HepG2 (cell line): Measurements from ENCODE around the gene LRRC8D. TPM values are rescaled to one million over a fixed set of nuclear protein-coding genes. Genes with fewer than 3 reads are reported as not detected.

ENCODE experiments used
- EP300 ChIP-seq, 3 experiments: sonication (generic) in 1 of 3; formaldehyde crosslinking in 1 of 3; IDR thresholded peaks; 2 replicates each; pipeline versions ENCODE4 v1.5.1 to v1.6.1; 2011 to 2020; ENCODE audit warnings: low read depth in 2 of 3, low read length in 2 of 3, borderline replicate concordance in 1 of 3, improper control_type of control experiment in 1 of 3, mild to moderate bottlenecking in 1 of 3, missing genetic modification reagents in 1 of 3, moderate library complexity in 1 of 3
- HDAC2 ChIP-seq: sonication (generic); formaldehyde crosslinking; IDR thresholded peaks from 2 replicates; pipeline ENCODE4 v1.4.0; 2020; ENCODE audit warnings: missing genetic modification reagents
- MYNN ChIP-seq: sonication (generic); formaldehyde crosslinking; IDR thresholded peaks from 2 replicates; pipeline ENCODE4 v1.4.0; 2020; ENCODE audit warnings: mild to moderate bottlenecking, low read depth, missing genetic modification reagents
- NCOA5 ChIP-seq: sonication (generic); formaldehyde crosslinking; IDR thresholded peaks from 2 replicates; pipeline ENCODE4 v1.4.0; 2020; ENCODE audit warnings: missing genetic modification reagents
- PPARG ChIP-seq: conservative IDR thresholded peaks from 2 replicates; pipeline ENCODE4 v1.6.1; 2016; ENCODE audit warnings: missing biosample characterization, missing genetic modification reagents
- RARA ChIP-seq: IDR thresholded peaks from 2 replicates; pipeline ENCODE4 v1.6.1; 2016; ENCODE audit warnings: missing genetic modification reagents, missing compliant biosample characterization
- TEAD3 ChIP-seq: optimal IDR thresholded peaks from 2 replicates; pipeline ENCODE3; 2016; ENCODE audit warnings: borderline replicate concordance
- ZNF12 ChIP-seq: sonication (generic); formaldehyde crosslinking; IDR thresholded peaks from 2 replicates; pipeline ENCODE4 v1.5.0; 2020; ENCODE audit warnings: missing genetic modification reagents
- polyA plus RNA-seq, 8 experiments: library from polyadenylated mRNA; depleted of rRNA in 3 of 8; stranded (reverse) in 7 of 8; unstranded in 1 of 8; fragments of >200 nt; fragmentation: Illumina TruSeq in 4 of 8; extraction: Trizol in 4 of 8; gene quantifications; 2 replicates each; pipeline versions ENCODE4 v1.2.1 to v1.2.3, GENCODE V29; 2011 to 2016; ENCODE audit warnings: low read depth in 4 of 8, missing spikeins in 1 of 8, mixed read lengths in 1 of 8; ENCODE audit not compliant: insufficient read depth in 1 of 8
- total RNA-seq, 5 experiments: library from RNA; depleted of rRNA; stranded (reverse); fragments of >200 nt; fragmentation: Illumina TruSeq; extraction: Trizol; gene quantifications; 2 replicates each; pipeline ENCODE4 v1.2.3, GENCODE V29; 2016; ENCODE audit warnings: low read depth in 1 of 5
- TF ChIP-seq, protein P1 (sequence below): sonication (generic); formaldehyde crosslinking; IDR thresholded peaks from 2 replicates; pipeline ENCODE4 v1.4.0; 2020; ENCODE audit warnings: mild to moderate bottlenecking, missing genetic modification reagents
- TF ChIP-seq, protein P2 (sequence below), 2 experiments: sonication (generic) in 1 of 2; formaldehyde crosslinking in 1 of 2; IDR thresholded peaks; 2 replicates each; pipeline versions ENCODE4 v1.4.0 to v1.6.1; 2016 to 2020; ENCODE audit warnings: borderline replicate concordance in 1 of 2, low read depth in 1 of 2, mild to moderate bottlenecking in 1 of 2, missing genetic modification reagents in 1 of 2
- TF ChIP-seq, protein P3 (sequence below): sonication (generic); formaldehyde crosslinking; IDR thresholded peaks from 2 replicates; pipeline ENCODE4 v1.5.1; 2020; ENCODE audit warnings: mild to moderate bottlenecking, missing genetic modification reagents, borderline replicate concordance
- TF ChIP-seq, protein P4 (sequence below): sonication (generic); formaldehyde crosslinking; IDR thresholded peaks from 2 replicates; pipeline ENCODE4 v1.5.1; 2020; ENCODE audit warnings: mild to moderate bottlenecking, missing genetic modification reagents

Gene LRRC8D
- total and polyA plus RNA-seq, 2 of the 13 experiments (the other 11 are each of a cell fraction or from before 2014, with no cell fraction given), result 29.9 to 45.5 TPM

DNA sequence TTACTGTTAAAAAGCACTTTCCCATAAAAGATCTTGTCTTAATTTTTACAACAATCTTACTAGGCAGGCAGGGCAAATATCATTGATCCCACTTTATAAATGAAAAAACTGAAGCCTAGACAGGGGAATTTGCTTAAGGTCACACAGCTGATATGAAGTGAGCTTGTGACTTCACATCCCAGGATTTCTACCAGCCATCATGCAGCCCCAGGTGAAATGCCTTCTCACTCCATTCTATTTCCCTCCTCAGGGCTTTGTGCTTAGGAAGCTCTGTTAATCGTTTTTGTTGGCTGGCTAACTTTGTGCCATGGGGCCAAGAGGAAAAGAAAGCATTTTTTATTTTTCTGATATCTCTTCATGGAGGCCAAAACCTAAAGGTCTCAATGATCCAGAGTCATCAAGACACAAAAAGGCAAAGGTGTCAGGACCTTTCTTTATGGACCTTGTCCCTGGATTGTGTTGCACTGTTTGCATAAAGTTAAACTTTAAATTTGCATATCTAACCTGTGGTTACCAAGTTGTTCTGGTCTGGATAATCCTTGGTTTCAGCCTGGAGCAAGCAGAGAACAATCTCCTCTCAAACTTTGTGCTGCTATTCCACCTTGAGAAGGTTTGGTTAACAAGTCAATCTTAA is 129.3 kb downstream of the LRRC8D start (continued):
- TF ChIP-seq, protein P1, sequence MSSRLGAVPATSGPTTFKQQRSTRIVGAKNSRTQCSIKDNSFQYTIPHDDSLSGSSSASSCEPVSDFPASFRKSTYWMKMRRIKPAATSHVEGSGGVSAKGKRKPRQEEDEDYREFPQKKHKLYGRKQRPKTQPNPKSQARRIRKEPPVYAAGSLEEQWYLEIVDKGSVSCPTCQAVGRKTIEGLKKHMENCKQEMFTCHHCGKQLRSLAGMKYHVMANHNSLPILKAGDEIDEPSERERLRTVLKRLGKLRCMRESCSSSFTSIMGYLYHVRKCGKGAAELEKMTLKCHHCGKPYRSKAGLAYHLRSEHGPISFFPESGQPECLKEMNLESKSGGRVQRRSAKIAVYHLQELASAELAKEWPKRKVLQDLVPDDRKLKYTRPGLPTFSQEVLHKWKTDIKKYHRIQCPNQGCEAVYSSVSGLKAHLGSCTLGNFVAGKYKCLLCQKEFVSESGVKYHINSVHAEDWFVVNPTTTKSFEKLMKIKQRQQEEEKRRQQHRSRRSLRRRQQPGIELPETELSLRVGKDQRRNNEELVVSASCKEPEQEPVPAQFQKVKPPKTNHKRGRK (CRISPR knock-in tag), result no peak
- TF ChIP-seq HDAC2 (CRISPR knock-in tag), result peak; percentile 49; the same call in 1 of the 2 replicates
- no peak for TF ChIP-seq MYNN (CRISPR knock-in tag)
- no peak for TF ChIP-seq NCOA5
- TF ChIP-seq EP300 (IDR thresholded peaks at IDR 0.05; ENCODE audit: low read depth in 2 of 2, low read length in 2 of 2), result peak in 1 of 2 experiments; percentile 50; a peak in 1 of 4 replicates
- TF ChIP-seq EP300 (CRISPR knock-in tag; IDR thresholded peaks at IDR 0.05; ENCODE audit: borderline replicate concordance), result no peak
- peak; percentile 26 for TF ChIP-seq TEAD3
- TF ChIP-seq, protein P2, sequence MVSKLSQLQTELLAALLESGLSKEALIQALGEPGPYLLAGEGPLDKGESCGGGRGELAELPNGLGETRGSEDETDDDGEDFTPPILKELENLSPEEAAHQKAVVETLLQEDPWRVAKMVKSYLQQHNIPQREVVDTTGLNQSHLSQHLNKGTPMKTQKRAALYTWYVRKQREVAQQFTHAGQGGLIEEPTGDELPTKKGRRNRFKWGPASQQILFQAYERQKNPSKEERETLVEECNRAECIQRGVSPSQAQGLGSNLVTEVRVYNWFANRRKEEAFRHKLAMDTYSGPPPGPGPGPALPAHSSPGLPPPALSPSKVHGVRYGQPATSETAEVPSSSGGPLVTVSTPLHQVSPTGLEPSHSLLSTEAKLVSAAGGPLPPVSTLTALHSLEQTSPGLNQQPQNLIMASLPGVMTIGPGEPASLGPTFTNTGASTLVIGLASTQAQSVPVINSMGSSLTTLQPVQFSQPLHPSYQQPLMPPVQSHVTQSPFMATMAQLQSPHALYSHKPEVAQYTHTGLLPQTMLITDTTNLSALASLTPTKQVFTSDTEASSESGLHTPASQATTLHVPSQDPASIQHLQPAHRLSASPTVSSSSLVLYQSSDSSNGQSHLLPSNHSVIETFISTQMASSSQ (IDR thresholded peaks at IDR 0.05; ENCODE audit: low read depth), result peak; percentile 71
- TF ChIP-seq, protein P2 (CRISPR knock-in tag; IDR thresholded peaks at IDR 0.05; ENCODE audit: borderline replicate concordance), result peak; percentile 51; the same call in 1 of the 2 replicates
- TF ChIP-seq RARA (CRISPR knock-in tag), result 0 out of 2 replicates have a peak, but pooled peaks have one; percentile 29
- TF ChIP-seq, protein P3, sequence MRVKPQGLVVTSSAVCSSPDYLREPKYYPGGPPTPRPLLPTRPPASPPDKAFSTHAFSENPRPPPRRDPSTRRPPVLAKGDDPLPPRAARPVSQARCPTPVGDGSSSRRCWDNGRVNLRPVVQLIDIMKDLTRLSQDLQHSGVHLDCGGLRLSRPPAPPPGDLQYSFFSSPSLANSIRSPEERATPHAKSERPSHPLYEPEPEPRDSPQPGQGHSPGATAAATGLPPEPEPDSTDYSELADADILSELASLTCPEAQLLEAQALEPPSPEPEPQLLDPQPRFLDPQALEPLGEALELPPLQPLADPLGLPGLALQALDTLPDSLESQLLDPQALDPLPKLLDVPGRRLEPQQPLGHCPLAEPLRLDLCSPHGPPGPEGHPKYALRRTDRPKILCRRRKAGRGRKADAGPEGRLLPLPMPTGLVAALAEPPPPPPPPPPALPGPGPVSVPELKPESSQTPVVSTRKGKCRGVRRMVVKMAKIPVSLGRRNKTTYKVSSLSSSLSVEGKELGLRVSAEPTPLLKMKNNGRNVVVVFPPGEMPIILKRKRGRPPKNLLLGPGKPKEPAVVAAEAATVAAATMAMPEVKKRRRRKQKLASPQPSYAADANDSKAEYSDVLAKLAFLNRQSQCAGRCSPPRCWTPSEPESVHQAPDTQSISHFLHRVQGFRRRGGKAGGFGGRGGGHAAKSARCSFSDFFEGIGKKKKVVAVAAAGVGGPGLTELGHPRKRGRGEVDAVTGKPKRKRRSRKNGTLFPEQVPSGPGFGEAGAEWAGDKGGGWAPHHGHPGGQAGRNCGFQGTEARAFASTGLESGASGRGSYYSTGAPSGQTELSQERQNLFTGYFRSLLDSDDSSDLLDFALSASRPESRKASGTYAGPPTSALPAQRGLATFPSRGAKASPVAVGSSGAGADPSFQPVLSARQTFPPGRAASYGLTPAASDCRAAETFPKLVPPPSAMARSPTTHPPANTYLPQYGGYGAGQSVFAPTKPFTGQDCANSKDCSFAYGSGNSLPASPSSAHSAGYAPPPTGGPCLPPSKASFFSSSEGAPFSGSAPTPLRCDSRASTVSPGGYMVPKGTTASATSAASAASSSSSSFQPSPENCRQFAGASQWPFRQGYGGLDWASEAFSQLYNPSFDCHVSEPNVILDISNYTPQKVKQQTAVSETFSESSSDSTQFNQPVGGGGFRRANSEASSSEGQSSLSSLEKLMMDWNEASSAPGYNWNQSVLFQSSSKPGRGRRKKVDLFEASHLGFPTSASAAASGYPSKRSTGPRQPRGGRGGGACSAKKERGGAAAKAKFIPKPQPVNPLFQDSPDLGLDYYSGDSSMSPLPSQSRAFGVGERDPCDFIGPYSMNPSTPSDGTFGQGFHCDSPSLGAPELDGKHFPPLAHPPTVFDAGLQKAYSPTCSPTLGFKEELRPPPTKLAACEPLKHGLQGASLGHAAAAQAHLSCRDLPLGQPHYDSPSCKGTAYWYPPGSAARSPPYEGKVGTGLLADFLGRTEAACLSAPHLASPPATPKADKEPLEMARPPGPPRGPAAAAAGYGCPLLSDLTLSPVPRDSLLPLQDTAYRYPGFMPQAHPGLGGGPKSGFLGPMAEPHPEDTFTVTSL, result peak; percentile 47; the same call in 1 of the 2 replicates
- 0 out of 2 replicates have a peak, but pooled peaks have one; percentile 29 for TF ChIP-seq PPARG (CRISPR knock-in tag)
- TF ChIP-seq, protein P4, sequence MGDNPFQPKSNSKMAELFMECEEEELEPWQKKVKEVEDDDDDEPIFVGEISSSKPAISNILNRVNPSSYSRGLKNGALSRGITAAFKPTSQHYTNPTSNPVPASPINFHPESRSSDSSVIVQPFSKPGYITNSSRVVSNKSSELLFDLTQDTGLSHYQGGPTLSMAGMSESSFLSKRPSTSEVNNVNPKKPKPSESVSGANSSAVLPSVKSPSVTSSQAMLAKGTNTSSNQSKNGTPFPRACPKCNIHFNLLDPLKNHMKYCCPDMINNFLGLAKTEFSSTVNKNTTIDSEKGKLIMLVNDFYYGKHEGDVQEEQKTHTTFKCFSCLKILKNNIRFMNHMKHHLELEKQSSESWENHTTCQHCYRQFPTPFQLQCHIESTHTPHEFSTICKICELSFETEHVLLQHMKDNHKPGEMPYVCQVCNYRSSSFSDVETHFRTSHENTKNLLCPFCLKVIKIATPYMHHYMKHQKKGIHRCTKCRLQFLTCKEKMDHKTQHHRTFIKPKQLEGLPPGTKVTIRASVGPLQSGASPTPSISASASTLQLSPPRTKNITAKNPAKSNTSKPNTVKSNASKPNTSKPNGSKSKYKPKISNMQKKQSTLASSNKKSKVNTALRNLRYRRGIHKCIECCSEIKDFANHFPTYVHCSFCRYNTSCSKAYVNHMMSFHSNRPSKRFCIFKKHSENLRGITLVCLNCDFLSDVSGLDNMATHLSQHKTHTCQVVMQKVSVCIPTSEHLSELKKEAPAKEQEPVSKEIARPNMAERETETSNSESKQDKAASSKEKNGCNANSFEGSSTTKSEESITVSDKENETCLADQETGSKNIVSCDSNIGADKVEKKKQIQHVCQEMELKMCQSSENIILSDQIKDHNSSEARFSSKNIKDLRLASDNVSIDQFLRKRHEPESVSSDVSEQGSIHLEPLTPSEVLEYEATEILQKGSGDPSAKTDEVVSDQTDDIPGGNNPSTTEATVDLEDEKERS (CRISPR knock-in tag), result no peak
- TF ChIP-seq ZNF12 (CRISPR knock-in tag), result no peak
